Activated naive CD4-positive, alpha-beta T cell treated with anti-CD3 and anti-CD28 coated beads, Interleukin-2, amount 50 U/mL, for 24 hours (primary cell): ENCODE data around the gene NRL.

Experiments used
- H3K27ac Mint-ChIP-seq: one replicate; pipeline ENCODE4 v1.8.0; 2021; ENCODE audit warnings: mild to moderate bottlenecking, mixed read lengths
- H3K27me3 Mint-ChIP-seq: one replicate; pipeline ENCODE4 v1.8.0; 2021; ENCODE audit warnings: mixed read lengths
- H3K36me3 Mint-ChIP-seq: one replicate; pipeline ENCODE4 v1.8.0; 2021; ENCODE audit warnings: mixed read lengths
- H3K4me1 Mint-ChIP-seq: one replicate; pipeline ENCODE4 v1.8.0; 2021; ENCODE audit warnings: mixed read lengths
- H3K4me3 Mint-ChIP-seq: one replicate; pipeline ENCODE4 v1.8.0; 2021; ENCODE audit warnings: mild to moderate bottlenecking, mixed read lengths
- H3K9me3 Mint-ChIP-seq: one replicate; pipeline ENCODE4 v1.8.0; 2021; ENCODE audit warnings: mixed read lengths

NRL gene

DNA sequence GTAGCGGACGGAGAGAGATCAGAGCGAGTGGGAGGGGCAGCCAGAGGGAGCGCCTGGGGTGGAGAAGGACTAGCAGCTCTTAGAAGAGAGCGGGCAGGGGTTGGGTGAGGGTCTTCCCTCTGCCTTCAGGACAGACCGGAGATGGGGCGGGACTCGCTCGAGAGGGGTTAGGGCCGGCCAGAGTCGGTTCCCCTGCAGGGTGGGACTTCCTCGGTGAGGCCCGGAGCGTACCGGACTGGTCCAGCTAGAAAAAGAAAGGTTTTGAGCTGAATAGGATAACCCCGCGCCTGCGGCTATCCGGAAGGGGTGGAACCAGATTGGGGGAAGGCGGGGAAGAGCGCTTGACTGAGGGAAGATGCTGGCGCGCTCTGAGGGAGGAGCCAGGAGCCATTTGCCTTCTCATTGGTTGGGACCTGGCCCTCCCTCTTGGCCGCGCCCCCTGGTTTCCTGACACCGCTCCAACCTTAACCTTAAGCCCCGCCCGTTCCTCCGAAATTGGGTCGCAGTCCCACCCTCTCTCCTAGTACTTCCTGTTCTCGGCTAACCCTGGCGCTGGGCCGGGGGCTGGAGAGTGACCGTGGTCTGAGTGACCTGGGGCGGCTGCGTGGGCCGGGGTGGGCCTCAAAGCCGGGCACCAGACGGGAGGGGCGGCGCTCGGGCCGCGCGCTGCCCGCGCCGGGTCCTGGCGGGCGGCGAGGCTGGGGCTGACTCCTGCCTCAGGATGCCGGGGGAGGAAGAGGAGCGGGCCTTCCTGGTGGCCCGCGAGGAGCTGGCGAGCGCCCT, 32.4 kb upstream of the NRL start, which contains the start of gene RNF31:
Gene RNF31, plus strand, starts transcription at position 521 of the 783 bp plus-strand sequence. Its CDS starts 201 bp downstream, at position 722.
- peaks cover 61% of the 10 kb centered on the region for H3K4me1 Mint-ChIP-seq
- H3K4me3 Mint-ChIP-seq, result peak within 1 kb of the TSS; percentile 99
- H3K27ac Mint-ChIP-seq, result peak within 1 kb of the TSS; percentile 98
- no peaks in the 10 kb centered on the region for H3K27me3 Mint-ChIP-seq
- H3K36me3 Mint-ChIP-seq, result peaks cover 12% of the 10 kb centered on the region
- no peaks in the 10 kb centered on the region for H3K9me3 Mint-ChIP-seq

GRCh38 chr14:24146453-24146977, 31.8 kb upstream of the NRL start, which contains the start of gene PSME2:
TSS of gene PSME2 (minus strand) at chr14:24146610. CDS start at chr14:24146581, 29 bp downstream.
- Mint-ChIP-seq H3K9me3 (no peaks in the 10 kb centered on the region), H3K36me3 (peaks cover 10% of the 10 kb centered on the region), H3K4me3 (peak within 1 kb of the TSS; percentile 99), H3K4me1 (peaks cover 66% of the 10 kb centered on the region), H3K27ac (peak within 1 kb of the TSS; percentile 98), H3K27me3 (no peaks in the 10 kb centered on the region)

GRCh38 chr14:24145690-24146452, 31.1 kb upstream of the NRL start:
- Mint-ChIP-seq H3K4me3 (peak overlapping the region; percentile 99), H3K27me3 (no peaks in the 10 kb centered on the region), H3K9me3 (no peaks in the 10 kb centered on the region), H3K36me3 (peaks cover 10% of the 10 kb centered on the region), H3K4me1 (peaks cover 66% of the 10 kb centered on the region), H3K27ac (peak overlapping the region; percentile 98)

DNA sequence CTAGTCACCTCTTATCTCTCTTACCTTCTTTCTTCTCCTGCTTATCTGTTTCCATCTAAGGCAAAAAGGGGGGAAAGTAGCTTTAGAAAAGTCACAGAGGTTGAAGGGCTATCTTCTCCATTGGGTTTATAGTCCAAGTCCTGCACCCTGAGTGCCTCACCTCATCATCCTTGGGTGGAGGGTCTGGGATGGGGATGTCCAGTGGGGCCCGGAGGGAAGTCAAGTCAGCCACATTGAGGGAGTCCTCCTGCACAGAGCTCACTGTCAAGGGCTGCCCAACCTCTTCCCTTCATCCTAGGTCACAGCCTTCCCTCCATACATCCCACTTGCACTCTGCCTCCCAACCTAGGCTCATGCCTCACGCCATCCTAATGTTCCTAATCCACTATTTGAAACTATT, 30.5 kb upstream of the NRL start:
- Mint-ChIP-seq H3K9me3 (no peaks in the 10 kb centered on the region), H3K36me3 (peaks cover 7% of the 10 kb centered on the region), H3K27ac (peak overlapping the region; percentile 98), H3K4me3 (peak overlapping the region; percentile 99), H3K27me3 (no peaks in the 10 kb centered on the region), H3K4me1 (peaks cover 63% of the 10 kb centered on the region)

DNA sequence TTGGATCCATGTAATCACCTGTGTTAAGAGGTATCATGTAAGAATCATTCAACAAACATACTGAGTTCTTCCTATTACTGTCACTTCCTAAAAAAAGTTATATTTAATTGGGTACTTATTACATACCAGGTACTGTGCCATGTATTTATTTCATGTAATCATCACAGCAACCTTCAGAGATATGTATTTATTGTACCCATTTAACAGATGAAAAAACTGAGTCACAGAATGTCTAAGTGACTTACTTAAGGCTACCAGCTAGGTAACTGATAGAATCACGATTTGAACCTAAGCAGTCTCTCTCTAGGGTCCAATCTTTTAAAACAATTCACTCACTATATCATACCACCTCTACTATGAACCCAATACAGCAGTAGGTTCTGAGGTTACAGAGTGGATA, 29.7 kb upstream of the NRL start:
- H3K36me3 Mint-ChIP-seq, result peaks cover 8% of the 10 kb centered on the region
- no peaks in the 10 kb centered on the region for H3K27me3 Mint-ChIP-seq
- no peaks in the 10 kb centered on the region for H3K9me3 Mint-ChIP-seq
- peak overlapping the region; percentile 68 for H3K4me3 Mint-ChIP-seq
- peaks cover 63% of the 10 kb centered on the region for H3K4me1 Mint-ChIP-seq
- peak overlapping the region; percentile 89 for H3K27ac Mint-ChIP-seq

GRCh38 chr14:24143511-24143910, 28.8 kb upstream of the NRL start:
- Mint-ChIP-seq H3K4me1 (peaks cover 63% of the 10 kb centered on the region), H3K27me3 (no peaks in the 10 kb centered on the region), H3K27ac (peak overlapping the region; percentile 65), H3K36me3 (peaks cover 15% of the 10 kb centered on the region), H3K4me3 (no peak overlapping the region), H3K9me3 (no peaks in the 10 kb centered on the region)

- Mint-ChIP-seq H3K27me3 (no peaks in the 10 kb centered on the region), H3K27ac (peak within 1 kb of the TSS; percentile 78), H3K9me3 (no peaks in the 10 kb centered on the region), H3K4me1 (peaks cover 75% of the 10 kb centered on the region), H3K36me3 (peaks cover 24% of the 10 kb centered on the region), H3K4me3 (peak within 1 kb of the TSS; percentile 89)
Measured at GRCh38 chr14:24141097-24141880, 26.5 kb upstream of the NRL start, which contains the start of gene EMC9. TSS of gene EMC9 (minus strand) at chr14:24141591. CDS start at chr14:24141304, 287 bp downstream.

DNA sequence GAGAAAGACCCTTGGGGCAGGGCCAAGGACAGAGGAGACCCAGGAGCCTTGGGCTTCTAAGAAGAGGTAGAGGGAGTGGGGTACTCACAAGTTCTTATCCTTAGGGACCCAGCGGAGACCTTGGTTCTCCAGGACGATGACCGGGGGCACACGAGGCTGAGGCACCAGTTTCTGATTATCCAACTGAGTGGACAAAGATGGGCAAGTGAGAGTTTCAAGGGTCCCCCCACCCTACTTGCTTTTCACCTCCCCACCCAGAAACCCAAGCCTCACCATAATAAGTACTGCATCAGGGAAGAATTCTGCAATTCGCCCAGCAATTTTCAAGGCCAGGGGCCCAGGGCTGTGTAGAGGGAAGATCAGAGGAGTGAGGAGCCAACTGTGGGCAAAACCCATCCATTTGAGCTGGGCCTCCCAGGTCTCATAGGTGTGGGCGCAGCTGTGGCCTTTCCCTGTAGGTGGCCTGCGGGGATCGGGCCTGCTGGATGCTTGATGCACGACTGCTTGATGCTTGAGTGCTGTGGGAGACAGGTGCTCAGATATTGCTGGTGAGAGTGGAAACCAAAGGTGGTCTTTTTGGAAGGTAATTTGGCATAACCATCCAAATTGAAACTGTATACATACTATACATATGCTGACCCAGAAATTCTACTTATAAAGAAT, 24.7 kb upstream of the NRL start:
- Mint-ChIP-seq H3K27ac (peak overlapping the region; percentile 15), H3K9me3 (no peaks in the 10 kb centered on the region), H3K36me3 (peaks cover 21% of the 10 kb centered on the region)

GRCh38 chr14:24138396-24139271, 23.9 kb upstream of the NRL start:
- peak overlapping the region; percentile 18 for H3K27ac Mint-ChIP-seq
- H3K9me3 Mint-ChIP-seq, result no peaks in the 10 kb centered on the region
- peaks cover 64% of the 10 kb centered on the region for H3K4me1 Mint-ChIP-seq
- peak overlapping the region; percentile 93 for H3K4me3 Mint-ChIP-seq
- peaks cover 17% of the 10 kb centered on the region for H3K36me3 Mint-ChIP-seq
- no peaks in the 10 kb centered on the region for H3K27me3 Mint-ChIP-seq

More for the DNA sequence above, 24.7 kb upstream of the NRL start:
- Mint-ChIP-seq H3K4me3 (peak overlapping the region; percentile 89), H3K4me1 (peaks cover 69% of the 10 kb centered on the region), H3K27me3 (no peaks in the 10 kb centered on the region)

GRCh38 chr14:24137529-24138395, 23.0 kb upstream of the NRL start:
- no peaks in the 10 kb centered on the region for H3K27me3 Mint-ChIP-seq
- H3K27ac Mint-ChIP-seq, result peak overlapping the region; percentile 90
- peak overlapping the region; percentile 93 for H3K4me3 Mint-ChIP-seq
- H3K9me3 Mint-ChIP-seq, result no peaks in the 10 kb centered on the region
- H3K36me3 Mint-ChIP-seq, result peaks cover 17% of the 10 kb centered on the region
- peaks cover 60% of the 10 kb centered on the region for H3K4me1 Mint-ChIP-seq

DNA sequence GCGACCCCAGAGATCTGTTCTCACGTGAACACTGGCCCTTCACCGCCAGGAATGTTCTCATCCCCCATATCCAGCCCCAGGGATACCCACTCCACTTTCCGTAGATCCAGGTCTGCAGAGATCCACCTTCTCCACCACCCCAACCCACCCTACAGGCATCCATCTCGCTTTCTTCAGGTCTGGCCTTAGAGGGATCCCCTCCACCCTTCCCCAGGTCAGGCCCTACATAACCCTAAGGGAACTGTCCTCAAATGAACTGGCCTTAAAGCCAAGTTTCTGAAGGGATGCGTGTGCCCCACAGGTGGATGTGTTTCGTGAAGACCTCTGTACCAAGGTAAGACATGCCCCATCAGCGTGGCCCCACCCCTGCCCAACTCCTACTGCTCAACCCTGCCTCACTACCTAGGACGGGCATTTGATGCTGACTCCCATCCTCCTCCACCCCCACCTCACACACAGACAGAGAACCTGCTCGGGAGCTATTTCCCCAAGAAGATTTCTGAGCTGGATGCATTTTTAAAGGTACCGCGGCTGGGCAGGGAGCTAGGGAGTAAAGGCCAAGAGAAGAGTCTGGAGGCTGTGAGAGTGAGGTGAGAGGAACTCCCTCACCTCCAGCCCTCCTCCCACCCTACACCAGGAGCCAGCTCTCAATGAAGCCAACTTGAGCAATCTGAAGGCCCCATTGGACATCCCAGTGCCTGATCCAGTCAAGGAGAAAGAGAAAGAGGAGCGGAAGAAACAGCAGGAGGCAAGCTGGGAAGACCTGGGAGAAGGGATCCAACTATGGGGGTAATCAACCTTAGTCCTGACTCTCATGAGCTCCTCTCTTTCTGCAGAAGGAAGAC, 22.2 kb upstream of the NRL start:
- Mint-ChIP-seq H3K36me3 (peaks cover 17% of the 10 kb centered on the region), H3K9me3 (no peaks in the 10 kb centered on the region), H3K4me1 (peaks cover 63% of the 10 kb centered on the region), H3K27ac (peak overlapping the region; percentile 90), H3K4me3 (peak overlapping the region; percentile 93), H3K27me3 (no peaks in the 10 kb centered on the region)

DNA sequence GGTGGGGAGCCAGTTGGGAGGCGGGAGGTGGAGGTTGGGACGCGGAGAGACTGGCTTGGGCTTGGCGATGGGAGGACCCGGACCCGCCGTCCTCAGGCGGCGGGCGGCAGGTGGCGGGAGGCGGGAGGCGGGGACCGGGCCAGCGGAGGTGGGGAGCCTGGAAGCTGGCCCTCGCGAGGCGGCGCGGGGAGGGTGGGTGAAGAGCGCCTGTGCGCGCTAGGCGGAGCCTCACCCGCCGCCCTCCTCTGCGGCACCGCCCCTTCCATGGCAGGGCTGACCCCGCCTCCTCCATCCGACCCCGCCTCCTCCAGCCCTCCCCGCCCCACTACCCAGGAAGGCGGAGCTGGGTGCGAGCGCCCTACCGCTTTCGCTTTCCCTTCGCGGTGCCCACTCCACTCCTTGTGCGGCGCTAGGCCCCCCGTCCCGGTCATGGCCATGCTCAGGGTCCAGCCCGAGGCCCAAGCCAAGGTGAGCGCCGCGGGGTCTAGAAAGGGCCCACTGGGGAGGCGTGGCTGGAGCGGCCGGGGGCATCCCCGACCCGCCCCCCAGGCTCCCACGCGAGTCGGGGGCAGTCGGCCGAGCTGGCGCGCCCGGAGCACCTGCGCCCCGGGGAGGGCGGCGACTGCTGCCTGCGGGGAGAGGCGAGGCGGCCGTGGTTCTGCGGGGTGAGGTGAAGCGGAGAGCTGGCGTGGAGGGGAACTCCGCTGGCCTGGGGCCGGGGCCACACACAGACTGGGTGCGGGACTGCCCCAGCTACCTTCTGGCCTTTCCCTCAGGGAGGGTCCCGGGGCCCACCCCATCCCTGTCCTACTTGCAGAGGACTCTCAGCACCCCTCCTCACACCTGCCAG, 21.3 kb upstream of the NRL start, which contains the start of gene PSME1:
Gene PSME1, plus strand, starts transcription at position 361 of the 850 bp plus-strand sequence. Its CDS starts 69 bp downstream, at position 430.
- no peaks in the 10 kb centered on the region for H3K27me3 Mint-ChIP-seq
- H3K4me1 Mint-ChIP-seq, result peaks cover 64% of the 10 kb centered on the region

More for the DNA sequence above, 21.3 kb upstream of the NRL start, which contains the start of gene PSME1:
- Mint-ChIP-seq H3K4me3 (peak within 1 kb of the TSS; percentile 93), H3K9me3 (no peaks in the 10 kb centered on the region), H3K36me3 (peaks cover 17% of the 10 kb centered on the region), H3K27ac (peak within 1 kb of the TSS; percentile 96)
